ENCODE data around the gene SPAG9. TPM values are rescaled to one million over a fixed set of nuclear protein-coding genes. Genes with fewer than 3 reads are reported as not detected.
"Not testable (repeated sequence)": the region's sequence is repeated elsewhere in the genome, so short reads cannot be mapped to it uniquely, and the experiment has no call there.

Gene SPAG9
- total RNA-seq, 3 donors from 2014 or later, result 112 to 178 (median 128) TPM

DNA sequence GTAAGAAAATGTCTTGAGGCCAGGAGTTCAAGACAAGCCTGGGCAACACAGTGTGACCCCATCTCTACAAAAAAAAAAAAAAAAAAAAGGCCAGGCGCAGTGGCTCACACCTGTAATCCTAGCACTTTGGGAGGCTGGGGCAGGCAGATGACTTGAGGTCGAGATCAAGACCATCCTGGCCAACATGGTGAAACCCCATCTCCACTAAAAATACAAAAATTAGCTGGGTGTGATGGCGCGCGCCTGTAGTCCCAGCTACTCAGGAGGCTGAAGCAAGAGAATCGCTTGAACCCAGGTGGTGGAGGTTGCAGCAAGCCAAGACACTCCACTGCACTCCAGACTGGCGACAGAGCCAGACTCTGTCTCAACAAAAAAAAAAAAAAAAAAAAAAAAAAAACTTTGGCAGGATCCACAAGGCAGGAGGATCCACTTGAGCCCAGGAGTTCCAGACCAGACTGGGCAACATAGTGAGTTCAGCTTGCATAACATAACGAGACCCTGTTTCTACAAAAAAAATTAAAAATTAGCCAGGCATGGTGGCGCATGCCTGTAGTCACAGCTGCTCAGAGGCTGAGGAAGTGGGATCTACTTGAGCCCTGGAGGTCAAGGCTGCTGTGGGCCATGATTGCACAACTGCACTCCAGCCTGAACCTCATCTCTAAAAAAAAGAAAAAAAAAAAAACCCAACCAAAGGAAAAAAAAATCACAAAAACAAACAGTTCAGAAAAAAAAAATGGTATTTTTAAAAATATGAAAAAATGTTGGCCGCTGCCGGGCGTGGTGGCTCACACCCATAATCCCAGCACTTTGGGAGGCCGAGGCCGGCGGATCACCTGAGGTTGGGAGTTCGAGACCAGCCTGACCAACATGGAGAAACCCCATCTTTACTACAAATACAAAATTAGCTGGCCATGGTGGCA lies 8.1 kb downstream of the SPAG9 start:
- H3K27ac ChIP-seq; H3K4me1 ChIP-seq; H3K9me3 ChIP-seq; H3K4me3 ChIP-seq; H3K27me3 ChIP-seq; intact Hi-C loops (cut with DNase I; ENCODE audit: low total_unique reads); H3K36me3 ChIP-seq: not testable (repeated sequence)
- DNase-seq (ENCODE audit: low spot score in 2 of 2), result peak in 1 of 2 donors; percentile 38
- peak; percentile 34 to 48 (median 41) for TF ChIP-seq POLR2AphosphoS5 (IDR thresholded peaks at IDR 0.05)

DNA sequence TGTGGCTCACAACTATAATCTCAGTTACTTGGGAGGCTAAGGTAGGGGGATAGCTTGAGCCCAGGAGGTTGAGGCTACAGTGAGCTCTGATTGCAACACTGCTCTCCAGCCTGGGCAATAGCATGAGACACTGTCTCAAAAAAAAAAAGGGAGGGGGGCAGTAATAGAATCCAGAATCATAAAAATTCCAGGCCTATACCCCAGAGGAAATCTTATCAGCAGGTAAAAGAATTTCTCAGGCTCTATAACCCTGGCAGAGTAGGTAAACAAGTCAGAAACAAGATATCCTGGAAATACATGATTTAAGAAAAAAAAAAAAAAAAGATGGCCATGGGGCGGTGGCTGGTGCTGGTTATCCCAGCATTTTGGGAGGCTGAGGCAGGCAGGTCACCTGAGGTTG lies 12.9 kb downstream of the SPAG9 start:
- Histone ChIP-seq H3K36me3 (no peaks in the 10 kb centered on the region), H3K27me3 (no peaks in the 10 kb centered on the region), H3K9me3 (no peaks in the 10 kb centered on the region), H3K4me1 (no peaks in the 10 kb centered on the region), H3K4me3 (no peak overlapping the region), H3K27ac (no peak overlapping the region)
- intact Hi-C loops (cut with DNase I; ENCODE audit: low total_unique reads), result no loop called here
- TF ChIP-seq POLR2AphosphoS5 (IDR thresholded peaks at IDR 0.05) (no peak), POLR2A (IDR thresholded peaks at IDR 0.05) (no peak)
- TF ChIP-seq, protein P1, sequence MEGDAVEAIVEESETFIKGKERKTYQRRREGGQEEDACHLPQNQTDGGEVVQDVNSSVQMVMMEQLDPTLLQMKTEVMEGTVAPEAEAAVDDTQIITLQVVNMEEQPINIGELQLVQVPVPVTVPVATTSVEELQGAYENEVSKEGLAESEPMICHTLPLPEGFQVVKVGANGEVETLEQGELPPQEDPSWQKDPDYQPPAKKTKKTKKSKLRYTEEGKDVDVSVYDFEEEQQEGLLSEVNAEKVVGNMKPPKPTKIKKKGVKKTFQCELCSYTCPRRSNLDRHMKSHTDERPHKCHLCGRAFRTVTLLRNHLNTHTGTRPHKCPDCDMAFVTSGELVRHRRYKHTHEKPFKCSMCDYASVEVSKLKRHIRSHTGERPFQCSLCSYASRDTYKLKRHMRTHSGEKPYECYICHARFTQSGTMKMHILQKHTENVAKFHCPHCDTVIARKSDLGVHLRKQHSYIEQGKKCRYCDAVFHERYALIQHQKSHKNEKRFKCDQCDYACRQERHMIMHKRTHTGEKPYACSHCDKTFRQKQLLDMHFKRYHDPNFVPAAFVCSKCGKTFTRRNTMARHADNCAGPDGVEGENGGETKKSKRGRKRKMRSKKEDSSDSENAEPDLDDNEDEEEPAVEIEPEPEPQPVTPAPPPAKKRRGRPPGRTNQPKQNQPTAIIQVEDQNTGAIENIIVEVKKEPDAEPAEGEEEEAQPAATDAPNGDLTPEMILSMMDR (IDR thresholded peaks at IDR 0.05), result no peak
- no peak for DNase-seq (ENCODE audit: low spot score in 2 of 2)

DNA sequence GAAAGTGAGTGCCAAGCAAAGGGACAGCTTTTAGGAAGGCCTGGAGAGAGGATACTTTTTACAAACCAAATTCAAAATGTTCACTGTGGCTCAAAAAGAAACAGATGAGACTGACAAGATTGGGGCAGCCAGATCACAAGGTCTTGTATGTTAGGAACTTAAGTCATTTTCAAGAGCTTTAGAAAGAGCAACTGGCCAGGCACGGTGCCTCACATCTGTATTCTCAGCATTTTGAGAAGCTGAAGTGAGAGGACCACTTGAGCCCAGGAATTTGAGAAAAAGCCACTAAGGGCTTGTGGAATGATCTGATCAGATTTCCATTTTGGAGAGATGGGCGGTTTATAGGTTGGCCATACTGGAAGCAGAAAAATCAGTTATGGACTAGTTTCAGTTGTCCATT lies 17.2 kb downstream of the SPAG9 start:
- no peak for DNase-seq (ENCODE audit: low spot score in 2 of 2)
- no peak overlapping the region for H3K27ac ChIP-seq
- H3K9me3 ChIP-seq, result no peaks in the 10 kb centered on the region
- no peaks in the 10 kb centered on the region for H3K36me3 ChIP-seq
- TF ChIP-seq, protein P1 (IDR thresholded peaks at IDR 0.05), result no peak
- TF ChIP-seq POLR2AphosphoS5 (IDR thresholded peaks at IDR 0.05) (no peak), POLR2A (IDR thresholded peaks at IDR 0.05) (no peak)
- intact Hi-C loops (cut with DNase I; ENCODE audit: low total_unique reads), result no loop called here
- no peaks in the 10 kb centered on the region for H3K27me3 ChIP-seq
- no peak overlapping the region for H3K4me3 ChIP-seq
- no peaks in the 10 kb centered on the region for H3K4me1 ChIP-seq

DNA sequence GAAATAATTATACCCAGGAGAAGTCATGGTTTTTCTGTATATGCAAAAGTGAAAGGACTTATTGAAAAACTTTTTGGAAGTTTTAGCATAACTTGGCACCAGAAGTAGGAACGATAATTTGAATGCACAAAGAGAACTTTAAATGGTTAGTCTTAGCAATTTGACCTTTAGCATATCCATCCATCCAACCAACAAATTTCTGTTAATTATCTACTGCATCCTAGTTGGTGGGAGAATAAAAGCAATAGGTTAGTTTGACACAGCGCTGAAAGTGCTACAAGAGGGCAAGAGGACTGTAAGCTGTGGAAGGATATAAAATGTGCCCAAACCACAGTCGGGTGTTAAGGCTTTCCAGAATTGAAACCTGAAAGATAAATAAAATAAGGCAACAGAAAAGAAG lies 17.6 kb downstream of the SPAG9 start:
- Histone ChIP-seq H3K27ac (no peak overlapping the region), H3K4me1 (no peaks in the 10 kb centered on the region), H3K4me3 (no peak overlapping the region), H3K9me3 (no peaks in the 10 kb centered on the region), H3K27me3 (no peaks in the 10 kb centered on the region), H3K36me3 (no peaks in the 10 kb centered on the region)
- TF ChIP-seq, protein P1 (IDR thresholded peaks at IDR 0.05), result no peak
- TF ChIP-seq POLR2AphosphoS5 (IDR thresholded peaks at IDR 0.05), result no peak
- TF ChIP-seq POLR2A (IDR thresholded peaks at IDR 0.05), result no peak
- no peak for DNase-seq (ENCODE audit: low spot score in 2 of 2)
- intact Hi-C loops (cut with DNase I; ENCODE audit: low total_unique reads), result no loop called here

DNA sequence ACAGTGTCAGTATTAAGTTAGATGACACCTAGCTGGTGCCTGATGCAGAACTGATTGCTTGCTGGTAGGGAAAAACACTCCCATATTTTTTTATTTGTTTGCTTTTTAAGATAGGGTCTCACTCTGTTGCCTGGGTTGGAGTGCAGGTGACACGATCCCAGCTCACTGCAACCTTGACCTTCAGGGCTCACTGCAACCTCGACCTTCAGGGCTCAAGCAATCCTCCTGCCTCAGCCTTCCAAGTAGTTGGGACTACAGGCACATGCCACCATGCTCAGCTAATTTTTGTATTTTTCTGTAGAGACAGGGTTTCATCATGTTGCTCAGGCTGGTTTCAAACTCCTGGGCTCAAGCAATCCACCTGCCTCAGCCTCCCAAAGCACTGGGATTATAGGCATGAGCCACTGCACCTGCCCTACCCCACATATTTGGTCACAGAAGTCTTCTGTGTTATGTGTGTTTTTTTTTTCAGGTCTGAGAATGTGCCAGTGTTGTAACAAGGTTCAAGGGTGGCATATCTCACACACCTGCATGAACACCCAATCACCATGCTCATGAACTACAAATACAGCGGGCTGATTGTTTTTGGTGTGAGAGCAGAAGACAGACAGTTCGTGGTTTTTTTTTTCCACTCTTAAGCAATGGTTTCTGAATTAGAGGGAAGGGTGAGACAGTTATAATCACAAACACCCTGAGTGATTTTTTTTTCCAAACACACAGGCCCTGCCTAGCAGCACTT lies 22.8 kb downstream of the SPAG9 start:
- Histone ChIP-seq H3K4me3 (no peak overlapping the region), H3K4me1 (no peaks in the 10 kb centered on the region), H3K9me3 (no peaks in the 10 kb centered on the region), H3K27ac (no peak overlapping the region), H3K36me3 (no peaks in the 10 kb centered on the region), H3K27me3 (no peaks in the 10 kb centered on the region)
- DNase-seq (ENCODE audit: low spot score in 2 of 2), result no peak
- TF ChIP-seq POLR2A (IDR thresholded peaks at IDR 0.05) (no peak), POLR2AphosphoS5 (IDR thresholded peaks at IDR 0.05) (no peak)
- TF ChIP-seq, protein P1 (IDR thresholded peaks at IDR 0.05), result no peak
- intact Hi-C loops (cut with DNase I; ENCODE audit: low total_unique reads), result no loop called here

Measured in breast epithelium (tissue), 4 donors.